ENCODE results near the gene CHIC2. TPM values are rescaled to one million over a fixed set of nuclear protein-coding genes. Genes with fewer than 3 reads are reported as not detected.
"Not testable (repeated sequence)": the region's sequence is repeated elsewhere in the genome, so short reads cannot be mapped to it uniquely, and the experiment has no call there.

Gene CHIC2
- total RNA-seq, 1 experiment from 2014 or later: 11.0 TPM

- no peaks in the 10 kb centered on the region for H3K36me3 Mint-ChIP-seq
- no peak for ATAC-seq
- no peak overlapping the region; the same call in 1 of the 2 replicates for H3K27ac Mint-ChIP-seq
- H3K27me3 Mint-ChIP-seq (ENCODE audit: low read depth): no peaks in the 10 kb centered on the region
- CTCF ChIA-PET: no interaction called here
- TF ChIP-seq ZNF138 (CRISPR knock-in tag; conservative IDR thresholded peaks at IDR 0.05): no peak
- no peak for DNase-seq (ENCODE audit: low spot score)
- peaks cover 12% of the 10 kb centered on the region for H3K4me1 Mint-ChIP-seq
- no peak overlapping the region for H3K4me3 Mint-ChIP-seq
- POLR2A ChIA-PET: no interaction called here
- no peaks in the 10 kb centered on the region for H3K9me3 Mint-ChIP-seq
Measured at GRCh38 chr4:54055494-54055893, 8.9 kb downstream of the CHIC2 start.

- Mint-ChIP-seq H3K4me3 (no peak overlapping the region), H3K27ac (no peak overlapping the region), H3K27me3 (ENCODE audit: low read depth) (no peaks in the 10 kb centered on the region), H3K9me3 (no peaks in the 10 kb centered on the region), H3K4me1 (peaks cover 9% of the 10 kb centered on the region), H3K36me3 (no peaks in the 10 kb centered on the region)
- TF ChIP-seq CBFB (CRISPR knock-in tag; IDR thresholded peaks at IDR 0.05; ENCODE audit: low read depth): no peak
- TF ChIP-seq TEAD4 (CRISPR knock-in tag; IDR thresholded peaks at IDR 0.05): no peak
- TF ChIP-seq ZNF423 (CRISPR knock-in tag; IDR thresholded peaks at IDR 0.05): no peak
- DNase-seq (ENCODE audit: low spot score) (no peak), ATAC-seq (no peak)
- ChIA-PET CTCF (no interaction called here), POLR2A (no interaction called here)
Measured at GRCh38 chr4:54054501-54054900, 9.9 kb downstream of the CHIC2 start.

GRCh38 chr4:54053322-54053721 lies 11.1 kb downstream of the CHIC2 start:
- DNase-seq (ENCODE audit: low spot score); H3K4me3 Mint-ChIP-seq; H3K27me3 Mint-ChIP-seq (ENCODE audit: low read depth); H3K4me1 Mint-ChIP-seq; H3K36me3 Mint-ChIP-seq; H3K27ac Mint-ChIP-seq; POLR2A ChIA-PET; H3K9me3 Mint-ChIP-seq; ATAC-seq: not testable (repeated sequence)
- CTCF ChIA-PET: interaction anchor here (0.6 kb wide), 1 partner anchor 181 kb away, joined by 4 read pairs; no protein-coding TSS in a partner anchor

- no peak for DNase-seq (ENCODE audit: low spot score)
- no peak for ATAC-seq
- POLR2A ChIA-PET: no interaction called here
- Mint-ChIP-seq H3K4me1 (no peaks in the 10 kb centered on the region; the same call in 1 of the 2 replicates), H3K27me3 (ENCODE audit: low read depth) (no peaks in the 10 kb centered on the region), H3K4me3 (no peak overlapping the region), H3K27ac (no peak overlapping the region), H3K36me3 (peaks cover 18% of the 10 kb centered on the region), H3K9me3 (no peaks in the 10 kb centered on the region)
- TF ChIP-seq JAZF1 (CRISPR knock-in tag; IDR thresholded peaks at IDR 0.05) (no peak), TP53 (CRISPR knock-in tag; IDR thresholded peaks at IDR 0.05) (no peak), MYBL2 (CRISPR knock-in tag; IDR thresholded peaks at IDR 0.05) (no peak), ATF2 (CRISPR knock-in tag; IDR thresholded peaks at IDR 0.05; ENCODE audit: borderline replicate concordance, low read depth) (no peak), ZNF232 (CRISPR knock-in tag; IDR thresholded peaks at IDR 0.05) (no peak)
- CTCF ChIA-PET: no interaction called here
Measured at GRCh38 chr4:54050214-54050904, 14.0 kb downstream of the CHIC2 start.

GRCh38 chr4:54043630-54044029 lies 20.8 kb downstream of the CHIC2 start:
- H3K4me3 Mint-ChIP-seq; H3K9me3 Mint-ChIP-seq; ATAC-seq; H3K4me1 Mint-ChIP-seq; DNase-seq (ENCODE audit: low spot score); H3K27me3 Mint-ChIP-seq (ENCODE audit: low read depth); H3K27ac Mint-ChIP-seq; CTCF ChIA-PET: not testable (repeated sequence)
- POLR2A ChIA-PET: interaction anchor here (0.7 kb wide), 1 partner anchor 80 kb away, joined by 3 read pairs; no protein-coding TSS in a partner anchor
- peaks cover 30% of the 10 kb centered on the region for H3K36me3 Mint-ChIP-seq

- no peak for DNase-seq (ENCODE audit: low spot score)
- CTCF ChIA-PET: no interaction called here
- Mint-ChIP-seq H3K27me3 (ENCODE audit: low read depth) (no peaks in the 10 kb centered on the region), H3K4me3 (no peak overlapping the region), H3K9me3 (peaks cover 8% of the 10 kb centered on the region), H3K36me3 (peaks cover 20% of the 10 kb centered on the region; the same call in 1 of the 2 replicates), H3K4me1 (no peaks in the 10 kb centered on the region), H3K27ac (no peak overlapping the region)
- POLR2A ChIA-PET: no interaction called here
- TF ChIP-seq TEAD4 (CRISPR knock-in tag; IDR thresholded peaks at IDR 0.05) (no peak), NFYB (CRISPR knock-in tag; conservative IDR thresholded peaks at IDR 0.05; ENCODE audit: low read depth) (no peak), GRHL2 (CRISPR knock-in tag; IDR thresholded peaks at IDR 0.05; ENCODE audit: insufficient replicate concordance, severe bottlenecking) (no peak)
- ATAC-seq: no peak
Measured at GRCh38 chr4:54041933-54042332, 22.5 kb downstream of the CHIC2 start.

Measured in WTC11 (cell line).